HG03060 (cell line): Measurements from ENCODE around the gene CNTNAP4.

ENCODE experiments used
- ATAC-seq: cut with Tn5 transposase; IDR thresholded peaks from one replicate; pipeline ENCODE4 v1.9.1; 2021; ENCODE audit warnings: low read depth, moderate number of reproducible peaks; ENCODE audit not compliant: unreplicated experiment

The CNTNAP4 gene

GRCh38 chr16:76303637-76304314 is 26.6 kb downstream of the CNTNAP4 start:
- ATAC-seq, result no peak

GRCh38 chr16:76309639-76310335 is 32.6 kb downstream of the CNTNAP4 start:
- ATAC-seq, result no peak

GRCh38 chr16:76311260-76311659 is 34.1 kb downstream of the CNTNAP4 start:
- no peak for ATAC-seq

DNA sequence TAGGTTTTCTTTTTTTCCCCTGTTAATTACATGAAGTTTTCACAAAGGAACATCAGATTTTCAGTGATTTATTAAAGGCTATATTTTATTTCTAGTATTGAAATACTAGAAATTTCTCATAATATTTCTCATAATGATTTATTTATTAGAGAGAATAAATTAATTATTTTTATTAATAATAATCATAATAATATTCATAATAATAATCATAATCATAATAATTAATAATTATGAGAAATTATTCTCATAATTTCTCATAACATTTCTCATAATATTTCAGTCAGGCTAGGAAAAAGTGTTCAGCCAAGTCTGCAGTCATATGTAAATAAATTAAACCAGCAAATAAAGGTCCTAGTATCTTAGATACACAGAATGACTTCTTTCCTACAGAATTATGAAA is 41.4 kb downstream of the CNTNAP4 start:
- ATAC-seq, result no peak

DNA sequence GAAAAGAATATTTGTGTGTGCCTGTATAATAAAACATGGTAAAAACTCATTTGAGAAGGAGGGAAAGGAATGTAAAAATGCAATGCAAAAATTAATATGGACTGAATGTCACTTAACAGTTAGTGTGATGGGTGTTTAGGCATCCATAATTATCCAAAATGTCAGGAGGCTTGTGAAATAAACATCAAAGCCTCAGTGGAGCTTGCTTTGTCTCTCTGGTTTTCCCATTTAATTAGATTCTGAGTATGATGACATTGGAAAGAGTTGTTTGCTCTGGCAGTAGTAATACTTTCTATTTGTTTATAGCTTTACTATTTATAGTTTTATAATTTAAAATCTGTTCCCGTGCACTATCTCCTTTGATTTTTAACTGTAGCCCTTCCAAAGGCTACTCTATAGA is 51.9 kb downstream of the CNTNAP4 start:
- ATAC-seq, result no peak

DNA sequence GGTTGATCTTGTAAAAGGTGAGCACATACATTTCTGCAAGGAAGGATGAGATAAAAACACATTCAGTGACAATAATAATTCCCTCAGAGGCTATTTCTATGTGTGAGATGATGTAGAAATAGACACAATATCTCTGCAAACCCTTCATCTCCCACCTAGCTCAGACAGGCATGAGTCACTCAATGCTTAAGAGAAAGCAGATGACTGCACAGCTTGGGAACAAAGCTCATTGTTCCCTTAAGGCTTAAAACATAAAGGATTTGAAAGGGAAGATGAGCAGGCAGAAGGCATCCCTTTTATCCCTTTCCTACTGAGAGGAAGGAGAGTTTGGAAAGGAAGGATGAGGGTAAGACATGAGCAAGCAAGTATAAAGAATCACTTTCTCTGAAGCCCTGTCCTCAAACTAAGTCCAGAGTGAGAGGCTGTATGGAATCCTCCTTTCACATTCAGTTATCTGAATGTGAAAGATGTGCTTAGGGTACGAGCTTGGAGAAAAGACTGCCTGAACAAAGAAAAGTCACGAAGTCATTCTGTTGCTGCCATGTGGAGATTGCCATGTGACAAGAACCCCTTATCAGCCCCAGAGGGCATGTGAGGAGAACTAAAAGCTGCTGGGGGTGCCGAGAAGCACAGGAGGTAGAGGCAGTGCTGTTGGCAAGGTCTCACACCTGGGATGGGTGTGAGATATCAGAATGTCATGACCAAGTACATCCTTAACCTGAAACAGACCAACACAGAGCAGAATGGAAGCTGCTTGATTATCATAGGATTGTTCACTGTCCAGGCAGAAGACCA is 58.2 kb downstream of the CNTNAP4 start:
- no peak for ATAC-seq

DNA sequence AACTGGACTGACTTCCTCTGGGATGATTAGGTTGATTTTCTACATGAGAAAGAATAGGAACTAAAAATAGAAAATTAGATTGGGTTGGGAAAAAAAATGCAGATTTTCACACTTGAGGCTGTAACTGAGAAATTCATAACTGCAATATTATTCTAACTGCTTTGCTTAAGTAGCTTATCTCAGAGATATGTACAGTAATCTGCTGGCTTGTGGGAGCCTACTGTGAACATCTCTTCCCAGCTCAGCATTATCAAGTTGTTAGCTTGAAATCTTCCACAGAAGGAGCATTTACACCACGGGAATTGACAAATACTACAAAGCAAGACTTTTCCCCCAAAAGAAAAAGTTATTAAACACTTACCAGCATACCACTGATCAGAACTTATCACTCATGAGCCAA is 58.9 kb downstream of the CNTNAP4 start:
- no peak for ATAC-seq

DNA sequence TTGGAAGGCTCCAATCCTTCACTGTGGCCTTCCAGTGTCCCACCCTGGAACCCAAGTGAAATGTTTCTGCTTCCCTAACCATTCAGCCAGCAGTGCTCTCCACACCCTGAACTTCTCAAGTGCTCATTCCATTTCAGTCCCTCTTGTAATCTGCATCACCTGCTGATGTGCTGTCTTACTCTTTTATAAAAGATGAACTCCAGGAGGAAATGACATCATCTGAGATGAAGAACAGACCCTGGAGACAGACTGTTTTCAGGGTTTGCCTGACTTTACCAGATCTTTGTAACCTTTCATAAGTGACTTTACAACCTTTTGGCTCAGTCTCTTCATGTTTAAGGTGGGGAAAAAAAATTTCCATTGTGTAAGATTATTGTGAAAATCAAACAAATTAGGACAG is 61.3 kb downstream of the CNTNAP4 start:
- no peak for ATAC-seq

GRCh38 chr16:76343769-76344168 is 66.6 kb downstream of the CNTNAP4 start:
- no peak for ATAC-seq

- ATAC-seq, result no peak
Observed at GRCh38 chr16:76345163-76345661, 68.0 kb downstream of the CNTNAP4 start.

DNA sequence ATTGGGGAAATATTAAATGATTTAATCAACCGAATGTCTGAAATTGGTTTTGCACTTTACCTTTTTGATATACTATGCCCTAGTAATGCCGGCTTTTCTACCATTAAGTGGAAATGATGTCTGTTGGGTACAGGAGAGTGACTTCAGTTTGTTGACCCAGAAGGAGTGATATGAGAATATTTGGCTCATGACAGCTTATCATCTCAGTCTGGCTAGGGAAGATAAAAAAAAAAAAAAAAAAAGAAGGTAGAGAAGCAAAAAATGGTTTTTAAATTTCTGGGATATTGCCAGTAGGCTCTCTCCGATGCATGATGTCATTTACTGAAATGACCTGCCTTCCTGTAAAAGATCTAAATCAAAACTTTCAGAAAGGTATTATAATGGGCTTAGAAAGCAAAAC is 69.0 kb downstream of the CNTNAP4 start:
- ATAC-seq, result no peak

DNA sequence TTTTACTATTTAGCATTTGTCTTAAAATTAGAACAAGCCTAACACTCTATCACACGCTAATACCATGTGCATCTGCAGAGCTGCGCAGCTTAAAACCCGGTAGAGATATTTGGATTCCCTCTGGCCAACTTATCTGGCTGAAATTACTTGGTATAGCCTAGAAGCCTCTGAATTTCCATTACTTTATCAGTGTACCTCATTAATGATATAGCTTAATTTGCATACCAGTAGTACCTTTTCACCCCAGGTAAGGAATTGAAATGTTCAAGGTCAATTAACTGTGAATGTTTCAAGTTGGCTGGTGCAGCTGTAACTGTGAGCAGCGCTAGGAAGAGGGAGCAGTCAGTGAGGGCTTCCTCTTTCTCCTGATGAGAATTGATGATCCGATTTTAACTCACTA is 74.2 kb downstream of the CNTNAP4 start:
- no peak for ATAC-seq

GRCh38 chr16:76360404-76360803 is 83.2 kb downstream of the CNTNAP4 start:
- no peak for ATAC-seq

DNA sequence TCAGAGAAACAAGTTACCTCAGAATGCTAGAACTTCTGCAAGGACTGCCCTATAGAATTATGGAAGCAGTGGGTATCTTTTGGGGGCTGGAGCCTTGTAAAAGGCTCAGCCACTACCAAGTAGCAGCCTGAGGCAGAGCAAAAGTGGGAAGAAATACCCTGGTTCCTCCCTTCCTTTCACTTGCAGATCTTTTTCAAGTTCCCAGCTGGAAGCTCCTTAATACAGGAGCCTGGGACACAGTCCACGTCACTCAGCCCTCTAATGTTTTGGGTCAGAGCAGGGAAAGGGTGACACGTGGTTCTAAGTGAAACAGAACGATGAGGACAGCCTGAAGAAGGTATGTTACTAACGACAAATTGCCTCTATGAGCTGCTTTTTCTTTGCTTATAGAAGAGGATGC is 93.1 kb downstream of the CNTNAP4 start:
- no peak for ATAC-seq

DNA sequence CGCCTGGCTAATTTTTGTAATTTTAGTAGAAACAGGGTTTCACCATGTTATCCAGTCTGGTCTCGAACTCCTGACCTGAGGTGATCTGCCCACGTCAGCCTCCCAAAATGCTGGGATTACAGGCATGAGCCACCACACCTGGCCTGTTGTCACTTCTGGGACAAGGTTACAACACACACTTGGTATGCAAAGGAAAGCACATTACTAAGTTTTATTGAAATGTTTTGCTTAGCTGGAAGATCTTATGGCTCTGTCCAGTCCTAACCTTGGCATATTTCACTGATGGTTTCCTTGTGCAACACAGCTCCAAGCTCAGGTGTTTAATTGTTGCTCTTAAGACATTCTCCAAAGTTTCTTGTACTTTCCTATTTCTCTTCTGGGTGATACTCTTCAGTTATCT is 94.2 kb downstream of the CNTNAP4 start:
- ATAC-seq, result no peak

- no peak for ATAC-seq
Observed at GRCh38 chr16:76373998-76374397, 96.8 kb downstream of the CNTNAP4 start.

DNA sequence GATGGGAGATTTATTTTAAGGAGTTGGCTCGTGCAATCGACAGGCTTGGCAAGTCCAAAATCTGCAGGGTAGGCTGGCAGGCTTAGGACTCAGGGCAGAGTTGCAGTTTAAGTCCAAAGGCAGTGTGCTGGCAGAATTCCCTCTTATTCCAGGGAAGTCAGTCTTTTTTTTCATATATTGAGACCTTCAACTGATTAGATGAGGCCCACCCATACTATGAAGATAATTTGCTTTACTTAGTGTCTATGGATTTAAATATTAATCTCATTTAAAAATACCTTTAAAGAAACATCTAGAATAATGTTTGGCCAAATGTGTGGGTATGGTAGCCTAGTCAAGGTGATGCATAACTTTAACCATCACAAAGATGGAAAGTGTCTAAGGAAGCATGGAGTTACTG is 99.8 kb downstream of the CNTNAP4 start:
- ATAC-seq, result no peak

GRCh38 chr16:76378020-76378419 is 100.8 kb downstream of the CNTNAP4 start:
- ATAC-seq, result no peak

DNA sequence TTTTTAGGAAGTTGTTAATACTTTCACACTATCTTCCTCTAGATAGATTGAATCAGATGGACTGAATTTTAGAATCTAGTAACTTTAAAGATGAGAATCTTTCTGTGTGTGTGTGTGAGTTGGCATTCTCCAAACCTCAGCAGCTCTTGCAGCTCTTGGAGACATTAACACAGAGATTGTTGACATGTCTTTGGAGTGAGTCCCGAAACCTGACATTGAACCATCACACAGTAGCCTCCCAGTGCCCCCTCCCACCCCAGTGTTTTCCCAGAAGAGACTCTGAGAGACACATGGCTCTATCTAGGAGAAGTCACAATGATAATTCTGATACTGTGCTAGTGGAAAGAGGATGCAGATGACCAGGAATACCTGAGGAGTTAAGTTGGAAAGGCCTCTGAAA is 103.9 kb downstream of the CNTNAP4 start:
- ATAC-seq, result no peak

DNA sequence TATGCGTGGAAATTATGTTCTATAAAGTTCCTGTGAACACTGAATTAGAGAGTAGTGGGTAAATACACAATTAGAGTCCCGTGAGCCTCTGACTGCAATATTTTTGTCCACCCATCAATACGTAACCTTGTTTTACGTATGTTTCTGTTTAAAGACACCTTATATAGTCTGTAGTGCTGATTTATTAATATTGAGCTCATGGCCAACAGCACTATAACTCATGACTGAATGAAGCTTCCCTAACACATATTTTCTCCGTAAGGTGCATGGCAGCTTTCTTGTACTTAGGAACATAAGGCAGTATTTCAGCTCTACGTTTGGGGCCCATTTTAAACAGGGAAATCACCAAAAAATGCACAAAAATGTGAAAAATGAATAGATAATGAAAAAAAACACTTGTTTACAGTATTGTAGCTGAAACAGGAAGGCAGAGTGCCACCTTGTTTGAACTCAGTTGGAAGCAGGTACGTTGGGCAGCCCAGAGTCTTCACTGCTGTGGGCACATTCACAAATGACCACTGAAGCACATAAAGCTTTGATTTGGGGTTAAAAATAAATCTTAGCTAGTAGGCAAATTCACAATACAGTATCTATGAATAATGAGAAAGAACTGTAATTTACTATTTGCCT is 108.5 kb downstream of the CNTNAP4 start:
- ATAC-seq, result no peak

- no peak for ATAC-seq
Observed at GRCh38 chr16:76386784-76387183, 109.6 kb downstream of the CNTNAP4 start.
